Smooth muscle cell (in vitro differentiated cells): Measurements from ENCODE around the gene RFXANK. TPM values are rescaled to one million over a fixed set of nuclear protein-coding genes. Genes with fewer than 3 reads are reported as not detected.

Experiments used
- DNase-seq: peaks from one replicate; lab custom pipeline; 2025; ENCODE audit not compliant: unreplicated experiment; lab: John Stamatoyannopoulos, UW
- H2AFZ ChIP-seq: fragments of 200-600 bp; sonication (generic); 2 replicates; pipeline ENCODE4 v1.6.0; 2016; ENCODE audit warnings: antibody characterized with exemption, low read depth, mild to moderate bottlenecking
- H3F3A ChIP-seq: fragments of 200-600 bp; sonication (generic); 2 replicates; pipeline ENCODE4 v1.6.0; 2017; ENCODE audit warnings: antibody characterized with exemption, low read depth
- H3K27ac ChIP-seq: fragments of 200-600 bp; sonication (generic); 2 replicates; pipeline ENCODE4 v1.5.1; 2016; ENCODE audit warnings: low read depth, mild to moderate bottlenecking
- H3K27me3 ChIP-seq: fragments of 200-600 bp; sonication (generic); 2 replicates; pipeline ENCODE4 v1.6.1; 2016; ENCODE audit warnings: low read depth, mild to moderate bottlenecking
- H3K36me3 ChIP-seq: fragments of 200-600 bp; sonication (generic); 2 replicates; pipeline ENCODE4 v1.5.1; 2016; ENCODE audit warnings: low read depth
- H3K4me1 ChIP-seq: fragments of 200-600 bp; sonication (generic); 2 replicates; pipeline ENCODE4 v1.5.1; 2016; ENCODE audit warnings: low read depth
- H3K4me2 ChIP-seq: fragments of 200-600 bp; sonication (generic); 2 replicates; pipeline ENCODE4 v1.6.0; 2016; ENCODE audit warnings: mild to moderate bottlenecking
- H3K4me3 ChIP-seq: fragments of 200-600 bp; sonication (generic); 2 replicates; pipeline ENCODE4 v1.5.1; 2016; ENCODE audit warnings: mild to moderate bottlenecking
- H3K79me2 ChIP-seq: fragments of 200-600 bp; sonication (generic); 2 replicates; pipeline ENCODE4 v1.6.0; 2016; ENCODE audit warnings: low read depth, mild to moderate bottlenecking
- H3K9ac ChIP-seq: fragments of 200-600 bp; sonication (generic); 2 replicates; pipeline ENCODE4 v1.6.0; 2016; ENCODE audit warnings: low read depth
- H3K9me3 ChIP-seq: fragments of 200-600 bp; sonication (generic); replicated peaks from 2 replicates; pipeline ENCODE4 v1.5.1; 2016; ENCODE audit warnings: low read depth
- H4K20me1 ChIP-seq: fragments of 200-600 bp; sonication (generic); 2 replicates; pipeline ENCODE4 v1.6.0; 2016; ENCODE audit warnings: low read depth
- CTCF ChIP-seq: fragments of 200-600 bp; sonication (generic); IDR thresholded peaks from 2 replicates; pipeline ENCODE4 v1.5.1; 2017; ENCODE audit warnings: borderline replicate concordance, mild to moderate bottlenecking, antibody characterized with exemption; ENCODE audit not compliant: insufficient read depth, poor library complexity, severe bottlenecking
- WGBS: methylation state at CpG from one replicate; pipeline ENCODE4 v1.1.7; 2016; ENCODE audit warnings: low lambda C conversion rate; 5-methylcytosine and 5-hydroxymethylcytosine counted together
- polyA plus RNA-seq: library from polyadenylated mRNA; unstranded; fragments of >200 nt; fragmentation: Nextera tagmentation; extraction: Ambion mirVana; gene quantifications from 2 replicates; pipeline ENCODE4 v1.2.1, GENCODE V29; 2016
- total RNA-seq: library from RNA; depleted of rRNA; stranded (reverse); fragments of >200 nt; gene quantifications from 2 replicates; pipeline ENCODE4 v1.2.3, GENCODE V29; 2014

RFXANK gene
- total and polyA plus RNA-seq, 2 experiments from 2014 or later, result 59.6 to 94.8 TPM

GRCh38 chr19:19212916-19213315 is 20.9 kb downstream of the RFXANK start:
- Histone ChIP-seq H3F3A (no peaks in the 10 kb centered on the region), H3K4me1 (no peaks in the 10 kb centered on the region), H4K20me1 (no peaks in the 10 kb centered on the region), H3K27me3 (peaks cover 46% of the 10 kb centered on the region), H3K9me3 (no peaks in the 10 kb centered on the region), H3K36me3 (no peaks in the 10 kb centered on the region), H3K4me3 (no peak overlapping the region), H3K79me2 (no peaks in the 10 kb centered on the region), H3K4me2 (no peak overlapping the region), H2AFZ (no peak overlapping the region), H3K9ac (no peak overlapping the region), H3K27ac (no peak overlapping the region)
- DNase-seq, result no peak
- WGBS, result 42% methylated on average over 7 of the region's 7 CpGs
- no peak for TF ChIP-seq CTCF

- no peak overlapping the region for H2AFZ ChIP-seq
- WGBS, result 63% methylated on average over 21 of the region's 21 CpGs
- H3K9ac ChIP-seq, result no peak overlapping the region
- H3K4me1 ChIP-seq, result no peaks in the 10 kb centered on the region
- no peaks in the 10 kb centered on the region for H3K36me3 ChIP-seq
- no peak overlapping the region for H3K4me2 ChIP-seq
- H4K20me1 ChIP-seq, result no peaks in the 10 kb centered on the region
- TF ChIP-seq CTCF, result no peak
- no peak overlapping the region for H3K4me3 ChIP-seq
- no peak for DNase-seq
- no peaks in the 10 kb centered on the region for H3F3A ChIP-seq
- H3K27me3 ChIP-seq, result peaks cover 46% of the 10 kb centered on the region
- H3K79me2 ChIP-seq, result no peaks in the 10 kb centered on the region
- H3K27ac ChIP-seq, result no peak overlapping the region
- H3K9me3 ChIP-seq, result no peaks in the 10 kb centered on the region
Measured at GRCh38 chr19:19213426-19214158, 21.5 kb downstream of the RFXANK start.

- WGBS, result 18% methylated on average over 5 of the region's 5 CpGs
- Histone ChIP-seq H3K27ac (no peak overlapping the region), H3K27me3 (peaks cover 46% of the 10 kb centered on the region), H3K79me2 (no peaks in the 10 kb centered on the region), H3K4me1 (no peaks in the 10 kb centered on the region), H3K9ac (no peak overlapping the region), H3F3A (no peaks in the 10 kb centered on the region), H3K9me3 (no peaks in the 10 kb centered on the region), H3K4me3 (no peak overlapping the region), H3K36me3 (no peaks in the 10 kb centered on the region), H3K4me2 (no peak overlapping the region), H2AFZ (no peak overlapping the region), H4K20me1 (no peaks in the 10 kb centered on the region)
- no peak for DNase-seq
- TF ChIP-seq CTCF, result no peak
Measured at GRCh38 chr19:19214159-19214490, 22.1 kb downstream of the RFXANK start.

GRCh38 chr19:19214892-19215291 is 22.8 kb downstream of the RFXANK start:
- DNase-seq, result peak; percentile 32
- Histone ChIP-seq H3K9me3 (no peaks in the 10 kb centered on the region), H3K4me1 (no peaks in the 10 kb centered on the region), H3K27ac (no peak overlapping the region), H2AFZ (no peak overlapping the region), H3K36me3 (no peaks in the 10 kb centered on the region), H3K4me2 (no peak overlapping the region), H3K27me3 (peaks cover 46% of the 10 kb centered on the region), H3K79me2 (no peaks in the 10 kb centered on the region), H3K9ac (no peak overlapping the region), H4K20me1 (no peaks in the 10 kb centered on the region), H3F3A (no peaks in the 10 kb centered on the region), H3K4me3 (no peak overlapping the region)
- 4% methylated on average over 8 of the region's 8 CpGs for WGBS
- no peak for TF ChIP-seq CTCF
